HG02588 (cell line): ENCODE measurements around the gene MKNK2.
"Not testable (repeated sequence)": the region's sequence is repeated elsewhere in the genome, so short reads cannot be mapped to it uniquely, and the experiment has no call there.

Experiments used
- ATAC-seq: cut with Tn5 transposase; IDR thresholded peaks from one replicate; pipeline ENCODE4 v1.9.1; 2021; ENCODE audit warnings: mild to moderate bottlenecking, moderate library complexity; ENCODE audit not compliant: unreplicated experiment

MKNK2 gene

DNA sequence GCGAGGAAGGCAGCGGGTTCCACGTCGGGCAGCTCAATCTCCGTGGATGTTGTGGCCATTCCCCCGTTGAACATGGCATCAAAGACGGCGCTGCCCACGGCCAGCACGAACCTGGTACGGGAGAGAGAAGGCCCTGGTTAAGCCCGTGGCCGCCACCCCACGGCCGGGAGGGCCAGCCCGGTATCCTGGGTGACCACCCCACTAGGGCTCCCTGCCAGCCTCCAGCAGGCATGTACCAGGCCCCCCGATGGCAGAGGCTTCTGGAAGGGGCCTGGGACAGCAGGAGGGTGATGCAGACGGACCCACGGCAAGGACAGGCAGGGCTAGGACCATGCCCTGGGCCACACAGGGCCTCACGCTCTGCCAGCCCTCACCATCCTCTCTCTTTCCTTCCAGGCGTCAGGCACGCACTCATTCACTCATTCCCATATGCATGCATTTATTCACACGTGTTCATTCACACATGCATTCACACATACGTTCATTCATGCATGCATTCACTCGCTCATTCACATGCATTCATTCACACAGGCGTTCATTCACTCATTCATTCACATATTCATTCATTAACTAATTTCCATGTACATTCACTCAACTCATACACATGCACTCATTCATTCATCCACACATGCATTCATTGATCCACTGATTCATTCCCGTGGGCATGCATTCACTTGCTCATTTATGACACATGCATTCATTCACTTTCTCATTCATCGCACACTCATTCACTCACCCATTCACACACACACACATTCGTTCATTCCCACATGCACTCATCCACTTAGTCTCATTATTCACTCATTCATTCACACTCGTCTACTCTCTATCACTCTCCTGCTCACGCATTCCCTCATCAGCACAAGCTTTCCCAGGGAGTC lies 53.5 kb downstream of the MKNK2 start:
- no peak for ATAC-seq

DNA sequence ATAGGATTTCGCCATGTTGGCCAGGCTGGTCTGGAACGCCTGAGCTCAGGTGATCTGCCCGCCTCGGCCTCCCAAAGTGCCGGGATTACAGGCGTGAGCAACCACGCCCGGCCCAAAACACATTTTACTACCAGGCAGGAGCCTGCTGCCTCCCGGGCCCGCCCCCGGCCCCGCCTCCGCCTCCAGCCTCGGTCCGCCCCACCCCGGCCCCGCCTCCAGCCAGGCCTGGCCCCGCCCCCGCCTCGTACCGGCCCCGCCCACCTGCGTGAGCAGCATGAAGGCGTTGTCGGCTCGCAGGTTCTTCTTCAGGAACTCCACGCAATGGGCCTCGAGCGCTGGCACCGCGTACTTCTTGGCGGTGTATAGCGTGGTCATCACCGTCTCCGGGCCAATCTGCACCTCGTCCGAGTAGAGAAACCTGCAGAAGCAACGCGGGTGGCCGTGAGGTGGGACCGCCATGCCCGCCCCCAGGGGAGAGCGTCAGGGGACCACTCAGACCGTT lies 58.2 kb downstream of the MKNK2 start:
- ATAC-seq, result no peak

DNA sequence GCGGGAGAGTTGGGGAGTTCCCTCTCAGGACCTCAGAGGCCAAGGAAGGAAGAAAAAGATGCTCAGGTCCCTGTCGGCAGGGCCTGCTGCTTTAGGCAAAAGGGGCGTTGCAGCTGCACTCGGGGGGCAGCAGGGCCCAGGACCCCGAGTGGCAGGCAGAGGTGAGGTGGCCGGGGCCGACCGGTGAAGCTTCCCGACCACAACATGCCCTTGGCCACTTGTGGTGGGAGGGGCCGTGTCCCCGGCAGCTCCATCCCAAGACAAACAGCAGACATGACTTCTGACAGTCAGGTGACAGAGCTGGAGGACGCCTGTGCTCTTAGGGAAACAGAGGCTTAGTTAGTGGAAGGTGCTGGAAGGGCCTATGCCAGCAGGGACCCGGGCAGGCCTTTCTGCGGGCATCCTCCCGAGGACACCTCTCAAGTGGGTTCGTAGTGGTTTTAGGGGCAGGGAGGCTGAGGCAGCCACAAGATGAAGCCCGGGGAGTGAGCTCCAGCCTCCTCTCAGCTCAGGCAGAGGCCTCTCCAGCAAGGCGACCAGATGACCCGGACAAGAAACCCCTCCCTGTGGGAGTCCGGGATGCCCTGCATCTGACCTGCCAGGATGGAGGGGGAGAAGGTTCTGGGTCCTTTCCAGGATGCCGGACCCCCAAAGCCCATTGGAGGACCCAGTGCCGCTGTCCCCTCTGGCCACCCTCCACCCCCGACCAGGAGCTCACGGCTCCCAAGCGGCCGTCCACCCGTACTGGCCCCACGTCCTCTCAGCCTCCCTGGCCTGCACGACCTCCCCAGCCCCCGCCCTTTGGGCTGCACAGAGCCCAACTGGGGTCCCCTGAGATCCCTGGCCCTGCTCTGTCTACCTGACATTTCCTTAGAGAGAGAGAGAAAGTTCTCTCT lies 59.8 kb downstream of the MKNK2 start:
- no peak for ATAC-seq

DNA sequence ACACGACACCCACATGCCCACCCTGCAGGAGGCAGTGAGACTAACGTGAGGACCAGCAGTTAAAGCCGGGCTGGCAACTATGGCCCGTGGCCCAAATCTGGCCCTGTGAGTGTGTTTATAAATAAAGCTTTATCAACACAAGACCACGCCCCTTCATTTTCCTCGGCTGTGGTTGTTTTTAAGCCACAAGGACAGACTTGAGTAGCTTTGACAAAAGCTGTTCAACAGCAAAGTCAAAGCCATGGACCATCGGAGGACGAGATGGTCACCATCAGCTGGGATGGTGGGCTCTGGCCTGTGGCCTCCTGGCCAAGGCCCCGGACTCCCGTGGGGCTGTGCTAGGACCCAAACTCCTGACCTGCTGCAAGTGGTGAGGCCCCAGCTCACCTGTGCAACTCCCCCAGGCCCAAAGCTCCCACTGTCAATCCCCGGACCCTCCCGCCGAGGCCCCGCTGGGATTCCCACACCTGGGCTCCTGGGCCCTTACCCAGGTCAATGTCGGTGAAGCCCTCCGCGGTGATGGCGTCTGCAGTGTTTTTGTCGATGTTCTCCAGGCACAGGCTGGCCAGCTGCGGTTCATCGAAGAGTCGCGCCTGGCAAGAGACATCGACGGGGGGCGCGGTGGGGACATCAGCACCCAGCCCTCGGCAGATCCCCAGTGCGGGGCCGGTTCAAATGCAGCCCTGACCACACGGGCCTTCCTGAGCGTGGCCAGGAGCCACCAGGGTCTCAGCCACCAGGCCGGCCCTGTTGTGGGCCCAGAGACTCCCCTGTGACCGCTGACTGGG lies 60.6 kb downstream of the MKNK2 start:
- no peak for ATAC-seq

DNA sequence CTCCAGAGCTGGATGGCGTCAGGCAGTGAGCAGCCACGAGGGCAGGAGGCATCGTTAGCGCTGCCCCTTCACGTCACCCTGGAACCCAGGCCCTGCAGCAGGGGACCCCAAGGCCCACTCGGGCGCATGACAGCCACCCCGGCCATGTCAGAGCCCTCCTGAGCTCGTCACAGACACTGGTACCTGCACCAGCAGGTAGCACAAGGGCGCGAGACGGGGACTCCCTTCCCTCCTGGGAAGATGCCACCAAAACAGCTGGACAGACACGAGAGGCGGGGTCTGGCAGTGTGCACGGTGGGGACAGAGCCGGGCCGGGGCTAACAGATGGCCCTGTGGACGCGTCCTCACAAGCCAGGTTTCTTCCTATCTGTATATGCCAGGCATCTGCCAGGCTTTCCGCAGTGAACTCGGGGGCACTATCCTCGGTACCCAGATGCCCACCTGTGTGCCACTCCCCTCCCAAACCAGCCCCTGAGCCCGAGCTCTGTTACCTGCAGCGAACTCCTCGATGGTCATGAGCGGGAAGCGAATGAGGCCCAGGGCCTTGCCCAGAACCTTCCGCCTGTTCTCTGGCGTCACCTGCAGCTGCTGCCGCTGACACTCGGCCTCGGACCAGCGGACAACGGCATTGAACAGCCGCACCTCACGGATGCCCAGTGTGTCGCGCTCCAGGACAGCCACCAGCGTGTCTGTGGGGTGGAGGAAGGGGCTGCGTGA lies 61.4 kb downstream of the MKNK2 start:
- no peak for ATAC-seq

DNA sequence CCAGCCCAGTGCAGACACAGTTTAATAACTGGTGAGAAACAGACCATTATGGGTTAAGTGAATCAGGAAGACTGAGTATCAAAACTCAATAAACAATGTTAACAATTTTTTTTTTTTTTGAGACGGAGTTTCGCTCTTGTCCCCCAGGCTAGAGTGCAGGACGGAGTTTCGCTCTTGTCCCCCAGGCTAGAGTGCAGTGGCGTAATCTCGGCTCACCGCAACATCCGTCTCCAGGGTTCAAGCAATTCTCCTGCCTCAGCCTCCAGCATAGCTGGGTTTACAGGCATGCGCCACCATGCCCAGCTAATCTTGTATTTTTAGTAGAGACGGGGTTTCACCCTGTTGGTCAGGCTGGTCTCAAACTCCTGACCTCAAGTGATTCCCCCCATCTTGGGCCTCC lies 62.6 kb downstream of the MKNK2 start:
- not testable (repeated sequence) for ATAC-seq
